Lung (tissue), 12 donors: ENCODE measurements around the gene KIF1A. TPM values are rescaled to one million over a fixed set of nuclear protein-coding genes. Genes with fewer than 3 reads are reported as not detected.

Experiments used
- ATAC-seq: fragments of 200-7000 bp; cut with Tn5 transposase; one replicate; pipeline ENCODE4 v1.9.1; 2020; ENCODE audit warnings: moderate number of reproducible peaks; ENCODE audit not compliant: insufficient read depth, low FRiP score
- DNase-seq, 3 donors: peaks; one replicate each; pipeline ENCODE4 v3.0.0-alpha.2; 2013 to 2017
- H3K27ac ChIP-seq, 2 donors: one replicate each; pipeline ENCODE4 v1.5.1; 2013; ENCODE audit warnings: mild to moderate bottlenecking in 2 of 2, moderate library complexity in 2 of 2, control low read depth in 1 of 2, inconsistent platforms in 1 of 2, low read depth in 1 of 2, low read length in 1 of 2
- H3K27me3 ChIP-seq, 3 donors: one replicate each; pipeline ENCODE4 v1.5.1; 2013; ENCODE audit warnings: low read length in 2 of 3; ENCODE audit not compliant: control insufficient read depth in 3 of 3, insufficient read depth in 3 of 3
- H3K36me3 ChIP-seq, 4 donors: one replicate each; pipeline ENCODE4 v1.5.1; 2013; ENCODE audit warnings: low read length in 4 of 4, mild to moderate bottlenecking in 1 of 4, moderate library complexity in 1 of 4; ENCODE audit not compliant: control insufficient read depth in 4 of 4, insufficient read depth in 4 of 4
- H3K4me1 ChIP-seq, 5 donors: one replicate each; pipeline ENCODE4 v1.5.1; 2013; ENCODE audit warnings: low read length in 5 of 5, mild to moderate bottlenecking in 2 of 5, moderate library complexity in 1 of 5; ENCODE audit not compliant: control insufficient read depth in 5 of 5, insufficient read depth in 5 of 5
- H3K4me3 ChIP-seq: one replicate; pipeline ENCODE4 v1.5.1; 2013; ENCODE audit warnings: mild to moderate bottlenecking, control low read depth, moderate library complexity
- H3K9ac ChIP-seq, 2 donors: one replicate each; pipeline ENCODE4 v1.5.1; 2013; ENCODE audit warnings: low read length in 2 of 2, control low read depth in 1 of 2; ENCODE audit not compliant: insufficient read depth in 1 of 2
- H3K9me3 ChIP-seq, 4 donors: one replicate each; pipeline ENCODE4 v1.5.1; 2013; ENCODE audit warnings: low read length in 3 of 4, mild to moderate bottlenecking in 1 of 4, moderate library complexity in 1 of 4; ENCODE audit not compliant: control insufficient read depth in 4 of 4, insufficient read depth in 3 of 4
- WGBS, 2 donors: extraction: QIAGEN DNeasy Blood & Tissue Kit; methylation state at CpG; one replicate each; pipeline ENCODE4 v1.1.7; 2013; 5-methylcytosine and 5-hydroxymethylcytosine counted together
- polyA plus RNA-seq, 2 donors: library from polyadenylated mRNA; stranded (reverse); fragments of 200-250 nt; gene quantifications; one replicate each; pipeline ENCODE4 v1.2.1, GENCODE V29; 2013
- total RNA-seq, 2 donors: library from RNA; depleted of rRNA in 1 of 2; stranded (reverse); fragments of >200 nt in 1 of 2; gene quantifications; one replicate each; pipeline ENCODE4 v1.2.1, GENCODE V29; 2014 to 2021
- TF ChIP-seq, protein P1 (sequence below): IDR thresholded peaks from 2 replicates; pipeline ENCODE4 v1.5.1; 2012; ENCODE audit warnings: mild to moderate bottlenecking; ENCODE audit errors: control extremely low read depth, extremely low read depth
- donor health status: control.
- donor health status: control.
- donor health status: Bipolar disorder and iron deficiency.
- donor health status: healthy.
- donor health status: DM: yes; HTN: yes; CAD: no.

The KIF1A gene
- total and polyA plus RNA-seq, 4 donors = 0.14 to 2.3 (median 0.46) TPM

DNA sequence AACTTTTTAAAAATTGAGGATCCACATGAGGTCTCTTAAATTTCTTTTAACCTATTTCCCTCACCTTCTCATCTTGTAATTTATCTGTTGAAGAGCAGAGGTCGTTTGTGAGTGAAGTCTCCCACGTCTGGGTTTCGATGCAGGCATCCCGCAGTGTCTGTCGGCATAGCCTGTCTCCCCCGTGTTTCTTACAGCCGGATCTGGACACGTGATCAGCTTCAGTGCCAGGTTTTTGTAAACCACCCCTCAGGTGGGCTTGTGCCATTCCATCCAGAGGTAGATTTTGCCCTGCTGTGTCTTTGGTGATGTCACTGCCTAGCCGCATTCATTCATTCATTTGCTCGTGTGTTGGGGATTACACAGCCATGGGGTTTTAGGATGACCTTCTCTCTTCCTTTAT, 112.2 kb downstream of the KIF1A start:
- H3K4me3 ChIP-seq = no peak overlapping the region
- DNase-seq = no peak
- H3K9me3 ChIP-seq = peaks cover 0 to 1% (median 0%) of the 10 kb centered on the region in 4 donors
- TF ChIP-seq, protein P1, sequence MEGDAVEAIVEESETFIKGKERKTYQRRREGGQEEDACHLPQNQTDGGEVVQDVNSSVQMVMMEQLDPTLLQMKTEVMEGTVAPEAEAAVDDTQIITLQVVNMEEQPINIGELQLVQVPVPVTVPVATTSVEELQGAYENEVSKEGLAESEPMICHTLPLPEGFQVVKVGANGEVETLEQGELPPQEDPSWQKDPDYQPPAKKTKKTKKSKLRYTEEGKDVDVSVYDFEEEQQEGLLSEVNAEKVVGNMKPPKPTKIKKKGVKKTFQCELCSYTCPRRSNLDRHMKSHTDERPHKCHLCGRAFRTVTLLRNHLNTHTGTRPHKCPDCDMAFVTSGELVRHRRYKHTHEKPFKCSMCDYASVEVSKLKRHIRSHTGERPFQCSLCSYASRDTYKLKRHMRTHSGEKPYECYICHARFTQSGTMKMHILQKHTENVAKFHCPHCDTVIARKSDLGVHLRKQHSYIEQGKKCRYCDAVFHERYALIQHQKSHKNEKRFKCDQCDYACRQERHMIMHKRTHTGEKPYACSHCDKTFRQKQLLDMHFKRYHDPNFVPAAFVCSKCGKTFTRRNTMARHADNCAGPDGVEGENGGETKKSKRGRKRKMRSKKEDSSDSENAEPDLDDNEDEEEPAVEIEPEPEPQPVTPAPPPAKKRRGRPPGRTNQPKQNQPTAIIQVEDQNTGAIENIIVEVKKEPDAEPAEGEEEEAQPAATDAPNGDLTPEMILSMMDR = no peak
- H3K4me1 ChIP-seq = peaks cover 0 to 2% (median 0%) of the 10 kb centered on the region in 5 donors
- peaks cover 0 to 2% (median 0%) of the 10 kb centered on the region in 3 donors for H3K27me3 ChIP-seq
- H3K9ac ChIP-seq = no peak overlapping the region
- H3K36me3 ChIP-seq = no peaks in the 10 kb centered on the region
- ATAC-seq = no peak
- 76 to 81% methylated on average over 10 of the region's 10 CpGs for WGBS, 2 donors
- no peak overlapping the region for H3K27ac ChIP-seq

DNA sequence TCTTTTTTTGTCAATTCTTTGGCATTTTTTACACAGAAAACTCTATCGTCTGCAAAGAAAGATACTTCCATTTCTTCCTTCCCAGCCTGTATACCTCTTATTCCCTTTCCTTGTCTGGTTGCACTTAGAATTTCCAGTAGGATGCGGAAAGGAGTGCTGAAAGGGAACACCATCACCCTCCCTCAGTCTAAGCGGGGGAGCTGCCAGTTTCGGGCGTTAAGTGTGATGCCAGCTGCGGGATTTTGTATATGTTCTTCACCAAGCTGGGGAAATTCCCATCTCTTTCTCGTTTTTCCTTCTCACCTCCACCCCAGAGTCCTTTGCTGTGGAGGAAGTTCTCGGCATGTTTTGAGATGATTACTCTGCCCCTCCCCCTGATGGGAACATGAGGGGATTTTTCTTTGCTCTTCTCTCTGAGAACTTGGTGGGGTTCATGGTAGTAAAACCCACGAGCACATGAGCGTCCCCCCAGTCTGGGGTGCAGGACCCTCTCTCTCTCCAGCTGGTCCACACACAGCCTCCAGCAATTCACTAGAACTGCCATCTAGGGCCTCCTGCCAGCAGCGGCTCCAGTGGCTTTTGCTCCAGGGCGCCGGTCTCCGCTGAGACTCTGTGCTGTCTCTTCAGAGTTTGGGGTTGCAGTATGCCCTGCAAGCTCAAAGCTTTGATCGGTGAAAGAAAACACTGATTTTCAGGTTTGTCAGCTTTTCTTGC, 112.8 kb downstream of the KIF1A start:
- H3K9me3 ChIP-seq = peaks cover 0 to 1% (median 0%) of the 10 kb centered on the region in 4 donors
- 68 to 77% methylated on average over 15 of the region's 15 CpGs for WGBS, 2 donors
- H3K36me3 ChIP-seq = no peaks in the 10 kb centered on the region
- no peak overlapping the region for H3K9ac ChIP-seq
- peaks cover 0 to 2% (median 0%) of the 10 kb centered on the region in 3 donors for H3K27me3 ChIP-seq
- H3K4me3 ChIP-seq = no peak overlapping the region
- DNase-seq (no peak), ATAC-seq (no peak)
- H3K27ac ChIP-seq = no peak overlapping the region
- peaks cover 0 to 2% (median 0%) of the 10 kb centered on the region in 5 donors for H3K4me1 ChIP-seq
- TF ChIP-seq, protein P1 = no peak

DNA sequence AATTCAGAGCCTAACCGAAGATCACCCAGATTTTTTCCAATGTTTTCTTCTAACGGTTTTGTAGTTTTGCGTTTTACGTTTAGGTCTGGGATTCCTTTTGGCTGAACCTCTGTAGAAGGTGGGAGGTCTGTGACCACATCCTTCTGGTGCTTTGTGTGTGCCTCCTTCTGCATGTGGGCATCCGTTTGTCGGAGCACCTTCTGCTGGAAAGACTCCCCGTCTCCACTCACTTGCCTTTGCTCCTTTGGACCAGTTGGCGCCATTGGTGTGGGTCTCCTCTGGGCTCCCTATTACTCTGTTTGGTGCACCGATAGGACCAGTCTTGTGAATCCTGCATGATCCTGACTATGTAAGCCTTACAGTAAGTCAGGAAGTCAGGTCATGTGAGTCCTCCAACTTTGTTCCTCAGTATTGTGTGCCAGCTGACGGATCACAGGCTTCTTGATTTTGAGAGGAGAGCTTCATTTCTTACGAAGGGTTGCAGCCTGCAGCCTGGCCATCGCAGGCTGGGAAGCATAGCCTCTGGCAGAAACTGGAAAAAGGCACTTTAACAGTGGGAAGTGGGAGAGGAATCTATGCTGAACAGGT, 114.7 kb downstream of the KIF1A start:
- Histone ChIP-seq H3K4me3 (no peak overlapping the region), H3K27me3 (peaks cover 0 to 5% (median 0%) of the 10 kb centered on the region in 3 donors)
- DNase-seq = peak; percentile 25 to 72 (median 66)

More for the DNA sequence above, 114.7 kb downstream of the KIF1A start:
- no peak for ATAC-seq
- peaks cover 0 to 1% (median 0%) of the 10 kb centered on the region in 4 donors for H3K9me3 ChIP-seq
- no peaks in the 10 kb centered on the region for H3K36me3 ChIP-seq
- TF ChIP-seq, protein P1 = no peak
- H3K9ac ChIP-seq = no peak overlapping the region
- peaks cover 0 to 2% (median 0%) of the 10 kb centered on the region in 5 donors for H3K4me1 ChIP-seq
- 31 to 57% methylated on average over 12 of the region's 12 CpGs for WGBS, 2 donors
- H3K27ac ChIP-seq = no peak overlapping the region
